ENCODE data around the gene TENM4.

The TENM4 gene

GRCh38 chr11:79147011-79147410 lies 293.8 kb downstream of the TENM4 start:
- DNase-seq (ENCODE audit: low read depth), result no peak
- no peak overlapping the region for H3K4me3 ChIP-seq (ENCODE audit: low read depth, low read length)
- no peak for TF ChIP-seq CTCF (IDR thresholded peaks at IDR 0.05; ENCODE audit: low read depth, low read length, missing control alignments)

- no peak for TF ChIP-seq CTCF (IDR thresholded peaks at IDR 0.05; ENCODE audit: low read depth, low read length, missing control alignments)
- no peak overlapping the region for H3K4me3 ChIP-seq (ENCODE audit: low read depth, low read length)
- no peak for DNase-seq (ENCODE audit: low read depth)
These were observed 300.9 kb downstream of the TENM4 start for GRCh38 chr11:79139900-79140299.

GRCh38 chr11:79129702-79130101 lies 311.1 kb downstream of the TENM4 start:
- no peak overlapping the region for H3K4me3 ChIP-seq (ENCODE audit: low read depth, low read length)
- no peak for DNase-seq (ENCODE audit: low read depth)
- TF ChIP-seq CTCF (IDR thresholded peaks at IDR 0.05; ENCODE audit: low read depth, low read length, missing control alignments), result no peak

- no peak overlapping the region for H3K4me3 ChIP-seq (ENCODE audit: low read depth, low read length)
- no peak for DNase-seq (ENCODE audit: low read depth)
- no peak for TF ChIP-seq CTCF (IDR thresholded peaks at IDR 0.05; ENCODE audit: low read depth, low read length, missing control alignments)
These were observed 312.5 kb downstream of the TENM4 start for GRCh38 chr11:79128291-79128690.

- DNase-seq (ENCODE audit: low read depth), result no peak
- H3K4me3 ChIP-seq (ENCODE audit: low read depth, low read length), result no peak overlapping the region
- TF ChIP-seq CTCF (IDR thresholded peaks at IDR 0.05; ENCODE audit: low read depth, low read length, missing control alignments), result no peak
These were observed 318.1 kb downstream of the TENM4 start for GRCh38 chr11:79122759-79123158.

GRCh38 chr11:79121351-79121750 lies 319.5 kb downstream of the TENM4 start:
- no peak for TF ChIP-seq CTCF (IDR thresholded peaks at IDR 0.05; ENCODE audit: low read depth, low read length, missing control alignments)
- no peak for DNase-seq (ENCODE audit: low read depth)
- H3K4me3 ChIP-seq (ENCODE audit: low read depth, low read length), result no peak overlapping the region

- no peak overlapping the region for H3K4me3 ChIP-seq (ENCODE audit: low read depth, low read length)
- TF ChIP-seq CTCF (IDR thresholded peaks at IDR 0.05; ENCODE audit: low read depth, low read length, missing control alignments), result no peak
- DNase-seq (ENCODE audit: low read depth), result no peak
These were observed 321.1 kb downstream of the TENM4 start for GRCh38 chr11:79119491-79120284.
